ENCODE results near the gene HGS.
A peak's percentile ranks its signal among the peaks of the same experiment; 100 is the strongest.

The HGS gene

DNA sequence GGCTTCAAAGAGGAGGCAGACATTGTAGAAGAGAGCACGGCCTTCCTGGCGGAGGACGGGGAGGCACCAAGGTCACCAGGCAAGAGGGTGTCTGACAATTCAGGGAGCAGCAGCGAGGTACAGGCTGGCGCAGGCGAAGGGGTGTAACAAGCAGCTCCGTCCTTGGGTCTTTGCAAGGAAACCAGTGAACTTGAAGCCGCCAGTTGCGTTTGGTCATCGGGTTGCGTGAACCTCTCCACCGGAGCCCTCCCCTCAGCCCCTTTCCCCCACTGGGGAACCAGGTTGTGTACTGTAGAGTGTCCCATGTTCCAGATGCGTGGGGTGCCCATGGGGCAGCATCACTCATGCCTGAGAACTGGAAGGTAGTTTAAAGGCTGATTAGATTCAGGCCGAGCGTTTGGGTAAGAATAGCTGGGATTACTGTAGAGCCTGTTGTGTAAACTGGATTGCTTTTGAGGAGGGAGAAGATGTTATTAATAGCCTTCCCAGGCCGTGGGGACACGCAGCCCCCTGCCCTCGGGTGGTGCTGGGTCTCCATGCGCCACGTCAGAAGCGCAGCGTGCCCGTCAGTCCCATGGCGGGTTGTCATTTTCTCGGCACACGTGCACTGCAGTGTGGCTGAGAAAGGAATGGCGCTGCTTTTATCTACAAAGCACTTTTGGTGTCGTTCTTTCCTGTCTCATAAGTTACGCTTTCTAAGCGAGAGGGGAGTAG lies 21.9 kb downstream of the HGS start:
- DNase-seq (ENCODE audit: low read depth): no peak

DNA sequence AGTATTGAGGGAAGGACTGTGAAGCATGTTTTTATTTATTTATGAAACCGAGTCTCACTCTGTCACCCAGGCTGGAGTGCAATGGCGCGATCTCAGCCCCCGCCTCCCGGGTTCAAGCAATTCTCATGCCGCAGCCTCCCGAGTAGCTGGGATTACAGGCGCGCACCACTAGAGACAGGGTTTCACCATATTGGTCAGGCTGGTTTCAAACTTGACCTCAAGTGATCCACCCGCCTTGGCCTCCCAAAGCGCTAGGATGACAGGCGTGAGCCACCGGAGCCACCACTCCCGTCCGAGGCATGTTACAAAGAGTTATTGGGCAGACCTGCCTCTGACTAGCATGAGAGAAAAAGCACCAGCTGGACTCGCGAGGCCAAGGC lies 22.4 kb downstream of the HGS start:
- no peak for DNase-seq (ENCODE audit: low read depth)

DNA sequence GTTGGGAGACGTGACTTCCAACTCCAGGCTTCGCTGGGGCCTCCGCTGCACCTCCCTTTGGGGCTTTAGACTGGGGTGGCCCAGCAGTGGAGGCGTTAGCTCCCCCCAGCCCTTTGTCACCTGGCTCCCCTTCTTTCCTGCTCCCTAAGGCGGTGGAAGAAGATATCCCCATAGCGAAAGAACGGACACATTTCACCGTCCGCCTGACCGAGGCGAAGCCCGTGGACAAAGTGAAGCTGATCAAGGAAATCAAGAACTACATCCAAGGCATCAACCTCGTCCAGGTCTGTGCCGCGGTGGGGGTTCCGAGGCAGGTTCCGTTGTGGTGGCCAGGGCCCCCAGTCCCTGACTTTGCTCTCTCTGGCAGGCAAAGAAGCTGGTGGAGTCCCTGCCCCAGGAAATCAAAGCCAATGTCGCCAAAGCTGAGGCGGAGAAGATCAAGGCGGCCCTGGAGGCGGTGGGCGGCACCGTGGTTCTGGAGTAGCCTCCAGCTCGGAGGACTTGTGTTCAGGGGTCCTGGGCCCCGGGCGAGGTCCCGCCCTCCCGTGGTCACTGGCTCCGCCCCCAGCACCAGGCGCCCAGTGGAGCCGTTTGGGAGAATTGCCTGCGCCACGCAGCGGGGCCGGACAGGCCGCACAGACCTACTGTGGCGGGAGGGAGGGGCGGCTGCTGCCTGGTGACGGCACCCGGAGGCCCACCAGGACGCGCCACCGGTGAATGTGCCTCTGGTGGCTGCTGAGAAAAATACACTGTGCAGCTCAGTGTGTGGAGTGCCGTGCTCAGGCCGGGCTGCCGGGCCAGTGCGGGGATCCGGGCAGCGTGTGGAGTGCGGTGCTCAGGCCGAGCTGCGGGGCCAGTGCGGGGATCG lies 23.2 kb downstream of the HGS start:
- DNase-seq (ENCODE audit: low read depth): no peak

DNA sequence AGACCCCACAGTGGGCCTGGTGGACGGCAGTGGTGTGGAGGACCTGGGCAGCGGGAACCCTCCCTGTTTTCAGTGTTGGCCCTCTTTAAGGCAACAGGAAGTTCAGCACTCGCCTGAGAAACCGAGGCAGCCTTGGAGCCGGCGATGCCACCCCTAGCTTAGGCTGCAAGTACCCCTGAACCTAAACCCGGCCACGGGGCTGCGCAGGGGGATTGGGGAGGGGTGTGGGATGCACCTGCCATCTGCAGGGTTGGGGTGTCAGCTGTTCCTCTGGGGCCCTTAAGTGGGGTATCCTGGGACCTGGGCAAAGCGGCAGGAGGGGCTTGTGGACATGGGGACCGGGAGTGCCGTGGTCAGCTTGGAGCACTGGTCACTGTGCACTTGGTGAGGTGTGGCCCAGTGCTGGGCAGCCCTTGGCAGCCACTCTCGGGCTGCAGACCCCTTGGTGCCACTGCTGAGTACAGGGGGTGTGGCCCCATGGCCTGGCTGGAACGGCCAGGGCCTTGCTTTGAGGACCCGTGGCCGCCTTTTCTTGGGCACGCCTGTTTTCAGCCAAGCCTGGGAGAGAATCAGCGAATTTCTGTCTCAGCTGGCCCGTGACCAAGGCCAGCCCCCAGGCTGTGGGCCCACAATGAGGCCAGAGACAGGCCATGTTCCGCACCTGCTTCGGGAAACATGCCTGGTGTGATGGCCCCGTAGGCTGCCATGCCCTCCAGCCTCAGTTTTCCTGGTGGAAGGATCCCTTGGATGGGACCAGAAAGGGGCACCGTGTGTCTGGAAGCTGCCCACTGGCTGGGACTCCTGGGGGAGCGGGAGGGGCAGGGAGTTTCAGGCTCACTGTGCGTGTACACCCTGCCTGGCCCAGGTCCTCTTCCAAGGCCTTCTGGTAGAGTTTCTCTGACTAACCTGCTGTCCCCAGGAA lies 24.2 kb downstream of the HGS start:
- no peak for DNase-seq (ENCODE audit: low read depth)

DNA sequence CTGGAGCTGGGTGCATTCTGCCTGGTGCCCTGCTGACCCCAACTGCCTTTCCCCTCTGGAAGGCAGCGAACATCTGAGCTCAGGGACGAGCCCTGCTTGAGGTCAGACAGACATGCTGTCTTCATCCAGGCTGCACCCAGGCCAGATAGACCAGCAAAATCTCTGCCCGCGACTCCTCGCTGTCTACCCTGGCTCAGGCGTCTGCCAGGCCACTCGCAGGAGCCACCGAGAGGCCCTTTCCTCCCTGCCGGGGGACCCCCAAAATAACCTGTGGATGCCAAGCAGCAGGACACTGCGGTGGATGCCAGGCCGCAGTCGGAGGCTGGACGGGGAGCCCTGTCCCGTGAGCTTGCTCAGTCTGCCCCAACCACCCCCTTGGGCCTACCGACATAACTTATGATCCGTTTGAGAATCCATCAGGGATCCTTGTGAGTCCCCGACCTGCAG lies 25.0 kb downstream of the HGS start:
- no peak for DNase-seq (ENCODE audit: low read depth)

DNA sequence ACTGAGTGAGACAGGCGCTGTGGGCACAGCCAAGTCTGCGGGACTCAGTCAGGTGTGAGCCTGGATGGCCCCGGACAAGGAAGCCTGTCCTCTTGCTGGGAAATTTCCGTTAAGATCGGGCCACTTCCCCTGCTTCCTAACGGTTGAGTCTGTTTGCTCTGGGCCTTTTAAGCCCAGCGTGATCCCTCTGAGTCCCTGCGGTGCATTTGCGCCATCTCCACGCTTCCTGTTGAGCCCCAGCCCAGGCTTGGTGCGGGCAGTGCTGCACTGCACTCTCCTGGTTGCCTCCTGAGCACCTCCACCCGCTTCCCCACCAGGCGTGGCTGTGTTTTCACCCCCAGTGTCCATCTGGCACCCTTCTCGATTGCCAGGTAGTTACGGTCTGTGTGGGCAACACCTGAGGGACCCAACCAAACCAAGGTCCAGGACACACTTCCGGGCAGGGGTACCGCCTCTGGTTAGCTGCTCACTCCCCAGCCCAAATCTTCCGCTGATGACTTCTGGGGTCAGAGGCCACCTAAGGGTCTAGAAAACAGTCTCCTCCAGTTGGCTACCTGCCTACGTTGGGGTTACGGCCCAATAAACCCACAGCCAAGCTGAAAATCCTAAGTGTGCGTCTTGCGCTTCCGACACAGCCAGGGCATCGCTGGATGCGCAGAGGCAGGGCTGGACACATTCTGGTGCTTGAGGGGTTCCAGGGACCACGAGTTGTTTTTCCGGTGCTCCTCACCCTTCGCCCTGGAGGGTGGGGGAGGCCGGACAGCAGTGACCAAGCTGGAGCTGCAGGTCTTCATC lies 26.9 kb downstream of the HGS start:
- DNase-seq (ENCODE audit: low read depth): no peak

DNA sequence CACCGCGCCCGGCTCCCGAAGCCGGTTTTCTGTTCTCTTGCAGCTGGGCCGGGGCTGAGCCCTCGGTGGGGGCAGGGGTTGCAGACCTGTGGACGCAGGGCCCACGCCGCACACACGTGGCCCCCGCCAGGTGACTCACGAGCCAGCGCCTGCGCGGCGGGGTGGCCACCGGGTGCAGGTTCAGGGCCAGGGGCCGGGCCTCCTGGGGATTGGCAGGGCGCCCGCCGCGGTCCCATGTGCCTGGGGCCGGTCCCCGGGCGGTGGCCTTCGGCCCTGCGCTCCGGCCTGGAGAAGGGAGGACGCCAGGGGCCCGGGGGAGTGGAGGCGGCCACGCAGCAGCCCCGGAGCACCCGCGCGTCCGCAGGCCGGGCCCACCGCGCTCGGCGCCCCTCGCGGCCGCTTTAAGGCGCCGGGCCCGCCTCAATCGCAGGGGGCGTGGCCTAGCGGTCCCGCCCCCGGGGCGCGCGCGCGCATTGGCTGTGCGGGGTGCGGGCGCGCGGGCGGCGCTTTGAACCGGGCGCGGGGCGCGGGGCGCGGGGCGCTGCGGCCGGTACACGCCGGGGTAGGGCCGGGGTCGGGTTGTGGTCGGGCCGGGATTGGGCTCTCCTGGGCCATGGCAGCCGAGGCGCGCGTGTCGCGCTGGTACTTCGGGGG lies 28.1 kb downstream of the HGS start, which contains the start of gene SLC25A10:
SLC25A10 (plus strand) TSS at position 471 of the 654 bp plus-strand sequence; CDS start at position 614, 143 bp downstream.
- DNase-seq (ENCODE audit: low read depth): peak; percentile 64

DNA sequence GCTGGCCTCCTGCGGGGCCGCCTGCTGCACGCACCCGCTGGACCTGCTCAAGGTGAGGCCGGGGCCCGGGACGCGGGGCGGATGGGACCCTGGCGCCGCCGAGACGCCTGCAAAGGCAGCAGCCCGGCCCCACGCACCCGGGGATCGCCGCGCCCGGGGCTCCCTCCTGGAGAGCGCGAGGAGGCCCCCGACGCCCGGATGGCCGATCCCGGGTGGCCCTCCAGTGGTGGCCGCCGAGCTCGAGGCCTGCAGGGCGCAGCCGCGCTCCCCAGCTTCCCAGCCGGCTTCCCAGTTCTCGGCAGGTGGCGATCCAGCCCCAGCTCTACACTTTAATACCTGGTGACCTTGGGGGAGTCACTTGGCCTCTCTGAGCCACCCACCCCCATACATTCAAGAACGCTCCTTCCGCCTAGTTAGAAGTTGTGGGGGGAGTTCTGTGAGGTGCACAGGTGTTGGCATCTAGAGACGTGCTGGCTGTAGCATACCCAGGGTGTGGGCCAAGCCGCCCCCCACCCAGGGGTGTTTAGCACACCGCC lies 28.7 kb downstream of the HGS start:
- no peak for DNase-seq (ENCODE audit: low read depth)

DNA sequence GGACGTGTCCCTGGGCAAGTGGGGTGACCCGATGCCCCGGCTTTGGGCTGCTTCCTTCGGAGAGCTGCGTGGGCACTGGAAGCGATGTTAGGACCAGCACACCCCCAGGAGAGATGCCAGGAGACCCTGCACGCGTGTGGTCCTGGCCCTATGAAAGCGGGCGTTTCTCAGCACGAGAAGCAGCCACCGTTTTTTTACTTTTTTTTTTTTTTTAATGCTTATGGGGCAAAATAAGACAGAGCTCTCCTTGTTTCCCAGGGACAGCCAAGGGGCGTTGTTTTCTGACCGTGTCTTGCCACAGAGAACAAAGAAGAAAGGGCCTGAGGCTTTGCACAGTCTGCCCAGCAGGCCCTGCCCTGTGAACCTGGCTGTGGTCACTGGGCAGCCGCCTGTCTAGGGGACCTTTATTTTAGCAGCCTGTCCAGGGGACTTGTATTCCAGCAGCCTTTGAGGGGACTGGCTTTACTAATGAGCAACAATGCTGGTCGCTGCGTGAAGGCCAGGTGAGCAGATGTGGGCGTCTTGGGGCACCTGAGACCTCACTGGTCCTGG lies 29.3 kb downstream of the HGS start:
- no peak for DNase-seq (ENCODE audit: low read depth)

DNA sequence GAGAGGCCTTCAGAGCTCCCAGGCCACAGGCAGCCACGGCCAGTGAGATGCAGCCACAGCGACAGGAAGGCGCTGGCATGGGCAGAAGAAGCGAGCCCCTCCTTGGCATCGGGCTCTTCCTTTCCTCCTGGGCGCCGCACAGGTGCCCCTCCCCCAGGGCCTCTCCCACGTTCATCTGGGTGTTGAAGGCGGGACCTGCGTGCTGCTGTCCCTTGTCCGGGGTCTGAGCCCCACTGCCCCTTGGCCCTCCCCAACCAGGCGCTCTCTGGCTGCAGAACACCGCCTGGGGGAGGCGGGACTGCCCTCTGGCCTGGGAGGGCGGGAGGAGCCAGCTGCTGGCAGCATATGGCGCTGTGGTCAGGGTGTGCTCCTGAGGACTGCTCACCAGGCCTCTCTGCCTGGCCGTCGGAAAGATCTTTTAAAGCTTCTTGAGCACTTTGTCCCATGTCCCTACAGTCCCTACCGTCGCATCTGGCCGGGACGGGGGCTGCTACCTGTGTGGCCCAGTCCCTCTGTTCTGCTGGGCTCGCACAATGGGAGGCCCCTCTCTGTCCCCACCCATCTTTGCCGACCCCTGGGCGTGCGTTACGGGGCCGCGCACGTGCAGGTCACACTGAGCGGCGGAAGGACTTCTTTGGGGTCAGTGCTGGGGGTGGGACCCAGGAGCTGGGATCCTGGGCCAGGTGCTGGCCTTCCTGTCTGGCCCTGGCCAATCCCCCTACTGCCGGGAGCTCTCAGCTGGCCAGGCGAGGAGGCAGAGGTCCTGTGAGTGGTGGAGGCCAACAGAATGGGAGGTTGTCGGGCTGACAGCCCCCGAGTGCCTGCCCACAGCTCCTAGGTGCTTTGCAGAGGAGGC lies 30.0 kb downstream of the HGS start:
- no peak for DNase-seq (ENCODE audit: low read depth)

DNA sequence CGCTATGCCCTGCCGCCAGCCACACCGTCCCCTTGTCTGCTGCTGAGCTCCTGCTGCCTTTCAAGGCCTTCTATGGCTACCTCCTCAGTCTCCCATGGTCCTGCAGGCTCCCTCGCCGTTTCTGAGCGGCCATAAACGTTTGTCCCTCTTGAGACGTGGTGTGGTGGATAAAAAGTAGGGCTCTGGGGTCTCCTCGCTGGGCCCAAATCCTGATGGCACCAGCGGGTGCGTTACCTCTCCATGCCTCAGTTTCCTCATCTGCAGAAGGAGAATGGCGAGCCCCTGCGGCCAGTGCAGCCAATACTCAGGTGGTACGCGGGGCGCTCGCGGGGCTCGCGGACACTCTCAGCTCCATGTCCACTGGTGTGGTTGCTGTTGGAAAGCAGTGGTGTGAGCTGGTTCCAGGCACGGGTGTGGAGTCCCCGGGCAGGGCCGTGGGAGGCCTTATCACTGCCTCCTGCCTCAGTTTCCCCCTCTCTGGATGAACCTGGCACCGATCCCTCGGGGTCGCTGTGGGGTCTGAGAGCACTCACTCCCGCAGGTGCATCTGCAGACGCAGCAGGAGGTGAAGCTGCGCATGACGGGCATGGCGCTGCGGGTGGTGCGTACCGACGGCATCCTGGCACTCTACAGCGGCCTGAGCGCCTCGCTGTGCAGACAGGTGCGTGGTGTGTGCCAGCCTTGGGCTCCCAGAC lies 30.7 kb downstream of the HGS start:
- no peak for DNase-seq (ENCODE audit: low read depth)

DNA sequence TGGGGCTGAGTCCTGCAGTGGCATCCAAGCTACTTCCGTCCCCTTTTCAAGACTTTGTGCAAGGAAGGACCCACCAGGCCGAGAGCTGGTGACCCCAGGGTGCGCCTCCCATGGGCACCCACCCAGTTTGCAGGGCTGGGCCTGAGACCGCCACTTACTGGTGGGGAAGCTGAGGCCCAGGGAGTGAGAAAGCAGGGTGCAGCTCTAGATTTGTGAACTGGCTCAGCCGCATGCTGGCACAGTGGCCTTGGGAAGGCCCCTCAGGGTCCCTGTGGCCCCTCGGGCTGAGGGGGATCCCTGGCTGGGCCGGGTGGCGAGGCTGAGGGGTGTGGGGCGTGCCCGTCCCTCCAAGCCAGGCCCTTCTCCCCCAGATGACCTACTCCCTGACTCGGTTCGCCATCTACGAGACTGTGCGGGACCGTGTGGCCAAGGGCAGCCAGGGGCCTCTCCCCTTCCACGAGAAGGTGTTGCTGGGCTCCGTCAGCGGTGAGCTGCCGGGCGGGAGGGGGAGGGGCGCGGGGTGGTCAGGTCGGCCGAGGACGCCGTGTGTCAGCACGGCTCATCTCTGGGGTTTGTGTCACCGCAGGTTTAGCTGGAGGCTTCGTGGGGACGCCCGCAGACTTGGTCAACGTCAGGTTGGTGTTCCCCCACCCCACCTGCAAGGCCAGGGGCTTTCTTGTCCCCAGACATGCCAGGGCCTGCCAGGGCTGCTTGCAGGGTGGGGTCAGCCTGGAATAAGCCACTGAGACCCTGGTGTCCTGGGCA lies 31.5 kb downstream of the HGS start:
- no peak for DNase-seq (ENCODE audit: low read depth)

DNA sequence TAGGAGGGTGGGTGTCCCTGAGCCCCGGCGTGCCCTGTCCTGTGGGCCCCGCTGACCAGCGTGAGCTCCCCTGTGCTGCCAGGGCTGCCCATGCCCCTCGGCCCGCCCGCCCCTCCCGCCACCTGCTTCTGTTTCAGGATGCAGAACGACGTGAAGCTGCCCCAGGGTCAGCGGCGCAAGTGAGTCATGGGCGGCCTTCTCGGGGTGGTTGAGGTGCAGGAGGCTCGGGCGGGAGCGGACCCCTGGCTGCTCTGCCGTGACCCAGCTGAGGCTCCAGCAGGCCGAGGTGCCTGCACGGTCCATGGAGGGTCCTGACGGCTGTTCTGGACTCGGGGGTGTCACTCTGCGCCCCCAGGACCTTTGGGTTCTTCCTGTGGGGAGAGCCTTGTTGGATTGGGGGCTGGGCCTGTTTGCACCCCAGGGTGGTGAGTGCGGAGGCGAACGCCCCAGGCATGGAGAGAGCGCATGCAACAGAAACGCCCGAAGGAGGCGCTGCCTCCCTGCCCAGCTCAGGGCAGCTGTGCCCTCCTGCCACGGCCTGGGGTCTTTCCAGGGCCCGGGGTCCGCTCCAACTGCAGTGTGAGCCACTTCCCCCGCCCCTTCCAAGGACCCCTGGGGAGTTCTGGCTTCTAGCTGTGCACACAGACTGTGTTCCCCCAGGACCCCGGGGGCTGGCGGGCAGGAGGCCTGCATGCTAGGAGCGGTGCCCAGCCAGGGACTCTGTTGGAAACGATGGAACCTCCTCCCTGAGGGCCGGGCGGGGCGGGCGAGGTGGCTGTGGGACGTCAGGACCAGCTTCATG lies 32.3 kb downstream of the HGS start:
- no peak for DNase-seq (ENCODE audit: low read depth)

DNA sequence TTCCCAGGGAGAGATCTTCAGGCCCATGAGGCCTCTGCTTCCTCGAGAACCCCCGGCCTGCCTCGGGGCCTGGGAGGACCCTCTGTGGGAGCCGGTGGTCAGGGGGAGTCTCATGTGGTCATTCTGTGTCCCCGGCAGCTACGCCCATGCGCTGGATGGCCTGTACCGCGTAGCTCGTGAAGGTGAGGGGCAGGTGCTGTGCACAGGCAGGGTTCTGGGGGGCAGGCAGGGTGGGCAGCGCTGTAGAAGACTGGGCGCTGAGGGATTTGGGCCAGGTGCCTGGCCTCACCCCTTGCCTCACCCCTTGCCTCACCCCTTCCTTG lies 32.8 kb downstream of the HGS start:
- DNase-seq (ENCODE audit: low read depth): no peak

DNA sequence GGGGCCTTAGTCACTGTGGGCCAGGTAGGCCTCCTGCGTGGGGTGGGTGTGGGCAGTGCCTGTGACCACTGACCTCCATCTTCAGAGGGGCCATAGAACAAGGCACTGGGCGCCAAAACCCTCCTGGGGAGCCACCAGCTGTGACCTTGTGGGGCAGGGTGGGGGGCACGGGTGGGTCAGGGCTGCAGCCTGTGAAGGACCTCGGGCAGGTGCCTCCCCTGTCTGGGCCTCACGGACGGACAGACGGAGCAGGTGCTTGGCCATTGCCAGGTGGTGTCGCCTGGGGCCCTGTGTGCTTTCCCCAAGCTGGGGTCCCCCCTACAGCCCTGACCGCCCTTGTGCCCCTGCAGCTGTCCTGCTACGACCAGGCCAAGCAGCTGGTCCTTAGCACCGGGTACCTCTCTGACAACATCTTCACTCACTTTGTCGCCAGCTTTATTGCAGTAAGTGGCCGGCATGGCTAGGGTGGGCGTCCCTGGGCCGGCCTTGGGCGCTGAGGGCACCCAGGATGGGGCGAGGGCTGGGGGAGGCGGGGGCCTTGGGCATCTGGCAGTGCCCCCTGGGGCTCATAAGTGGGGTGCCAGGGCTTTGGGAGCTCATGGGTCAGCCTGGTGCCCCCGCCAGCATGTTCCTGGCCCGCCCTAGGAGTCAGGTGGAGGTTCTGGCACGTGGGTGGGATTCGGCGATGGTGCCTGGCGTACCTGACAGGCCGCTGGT lies 33.4 kb downstream of the HGS start:
- DNase-seq (ENCODE audit: low read depth): no peak

DNA sequence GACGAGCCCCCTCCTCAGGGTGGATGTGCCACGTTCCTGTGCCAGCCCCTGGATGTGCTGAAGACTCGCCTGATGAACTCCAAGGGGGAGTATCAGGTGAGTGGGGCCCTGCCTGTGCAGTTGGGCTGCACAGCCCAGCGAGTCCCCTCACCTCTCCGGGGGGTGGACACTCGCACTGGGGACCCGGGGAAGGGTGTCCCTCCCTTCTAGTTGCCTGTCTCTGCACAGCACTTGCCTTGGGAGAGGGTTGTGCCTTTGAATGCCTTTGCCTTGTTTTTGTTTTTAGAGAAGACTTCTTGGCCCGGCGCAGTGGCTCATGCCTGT lies 33.9 kb downstream of the HGS start:
- DNase-seq (ENCODE audit: low read depth): no peak

All from T follicular helper cell (primary cell).